HuH-7.5 (cell line): ENCODE data around the gene ZNF81.
"Not testable (repeated sequence)": the region's sequence is repeated elsewhere in the genome, so short reads cannot be mapped to it uniquely, and the experiment has no call there.

Experiments
- DNase-seq: peaks from one replicate; pipeline ENCODE4 v3.0.0; 2011; ENCODE audit warnings: low spot score

The ZNF81 gene

GRCh38 chrX:47936224-47936939, 99.7 kb downstream of the ZNF81 start:
- no peak for DNase-seq

- no peak for DNase-seq
Measured at GRCh38 chrX:47936940-47937317, 100.2 kb downstream of the ZNF81 start.

- no peak for DNase-seq
Measured at GRCh38 chrX:47940448-47940847, 103.7 kb downstream of the ZNF81 start.

GRCh38 chrX:47941423-47941822, 104.7 kb downstream of the ZNF81 start:
- no peak for DNase-seq

- not testable (repeated sequence) for DNase-seq
Measured at GRCh38 chrX:47955295-47955694, 118.6 kb downstream of the ZNF81 start.

- no peak for DNase-seq
Measured at GRCh38 chrX:47956016-47956415, 119.3 kb downstream of the ZNF81 start.

GRCh38 chrX:47958206-47958605, 121.5 kb downstream of the ZNF81 start:
- DNase-seq: not testable (repeated sequence)

- no peak for DNase-seq
Measured at GRCh38 chrX:47958761-47959342, 122.2 kb downstream of the ZNF81 start.

GRCh38 chrX:47960406-47960805, 123.7 kb downstream of the ZNF81 start:
- DNase-seq: no peak

GRCh38 chrX:47961830-47962229, 125.1 kb downstream of the ZNF81 start:
- DNase-seq: not testable (repeated sequence)

GRCh38 chrX:47965526-47965925, 128.8 kb downstream of the ZNF81 start:
- not testable (repeated sequence) for DNase-seq
